ENCODE data around the gene SMG1.

SMG1 gene

DNA sequence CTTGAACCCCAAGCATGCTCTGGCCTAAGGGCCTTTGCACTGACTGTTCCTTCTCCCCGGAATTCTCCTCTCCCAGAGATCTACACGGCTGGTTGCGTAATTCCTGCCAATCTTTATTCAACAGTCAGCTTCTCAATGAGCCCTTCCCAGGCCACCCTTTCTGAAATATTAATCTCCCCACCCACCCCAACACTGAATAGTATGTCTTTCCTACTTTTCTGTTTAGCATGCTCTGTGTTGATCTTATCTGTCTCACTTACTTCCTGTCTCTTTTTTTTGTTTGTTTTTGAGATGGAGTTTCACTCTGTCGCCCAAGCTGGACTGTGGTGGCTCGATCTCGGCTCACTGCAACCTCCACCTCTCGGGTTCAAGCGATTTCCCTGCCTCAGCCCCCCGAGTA lies 169.6 kb downstream of the SMG1 start:
- DNase-seq = peak; percentile 5
